ENCODE measurements around the gene MUS81. TPM values are rescaled to one million over a fixed set of nuclear protein-coding genes. Genes with fewer than 3 reads are reported as not detected.

The MUS81 gene
- total and polyA plus RNA-seq, 2 of the 13 experiments (the other 11 are each of a cell fraction or from before 2014, with no cell fraction given), result 25.6 to 30.2 TPM

GRCh38 chr11:65817835-65818680, 42.2 kb upstream of the MUS81 start (continued):
- TF ChIP-seq ZNF280D (CRISPR knock-in tag; IDR thresholded peaks at IDR 0.05) (no peak), NFE2L1 (CRISPR knock-in tag; IDR thresholded peaks at IDR 0.05; ENCODE audit: borderline replicate concordance) (no peak), ZNF468 (CRISPR knock-in tag; IDR thresholded peaks at IDR 0.05) (no peak), MBNL3 (CRISPR knock-in tag; conservative IDR thresholded peaks at IDR 0.05) (no peak), TBX2 (CRISPR knock-in tag; IDR thresholded peaks at IDR 0.05; ENCODE audit: borderline replicate concordance) (0 out of 2 replicates have a peak, but pooled peaks have one; percentile 37), ZNF768 (CRISPR knock-in tag; IDR thresholded peaks at IDR 0.05) (peak; percentile 42; the same call in 1 of the 2 replicates), ZNF772 (CRISPR knock-in tag; IDR thresholded peaks at IDR 0.05) (no peak), MIER3 (CRISPR knock-in tag; IDR thresholded peaks at IDR 0.05; ENCODE audit: borderline replicate concordance) (no peak), ZSCAN31 (CRISPR knock-in tag; IDR thresholded peaks at IDR 0.05; ENCODE audit: low read depth) (no peak; the same call in 1 of the 2 replicates), ZNF547 (CRISPR knock-in tag; IDR thresholded peaks at IDR 0.05) (peak; percentile 60), NKX3-1 (CRISPR knock-in tag; IDR thresholded peaks at IDR 0.05) (no peak), NRL (CRISPR knock-in tag; IDR thresholded peaks at IDR 0.05; ENCODE audit: borderline replicate concordance) (no peak), ZNF3 (CRISPR knock-in tag; IDR thresholded peaks at IDR 0.05) (no peak), RFX5 (IDR thresholded peaks at IDR 0.05; ENCODE audit: low read depth, low read length) (no peak), NFIC (IDR thresholded peaks at IDR 0.05; ENCODE audit: low read length) (no peak), NONO (IDR thresholded peaks at IDR 0.05) (no peak), NONO (CRISPR knock-in tag; conservative IDR thresholded peaks at IDR 0.05) (peak; percentile 49; the same call in 1 of the 2 replicates), PRDM10 (CRISPR knock-in tag; IDR thresholded peaks at IDR 0.05; ENCODE audit: low read depth) (no peak), HNRNPUL1 (IDR thresholded peaks at IDR 0.05; ENCODE audit: low read depth, low read length) (no peak), ZNF12 (CRISPR knock-in tag; IDR thresholded peaks at IDR 0.05) (0 out of 2 replicates have a peak, but pooled peaks have one; percentile 69), FUBP1 (CRISPR knock-in tag; IDR thresholded peaks at IDR 0.05; ENCODE audit: borderline replicate concordance) (no peak)

Data from HepG2 (cell line).